ENCODE data around the gene IRAK3. TPM values are rescaled to one million over a fixed set of nuclear protein-coding genes. Genes with fewer than 3 reads are reported as not detected.
"Not testable (repeated sequence)": the region's sequence is repeated elsewhere in the genome, so short reads cannot be mapped to it uniquely, and the experiment has no call there.

IRAK3 gene
- total RNA-seq, 3 donors from 2014 or later = 2.7 to 11.1 (median 7.0) TPM

DNA sequence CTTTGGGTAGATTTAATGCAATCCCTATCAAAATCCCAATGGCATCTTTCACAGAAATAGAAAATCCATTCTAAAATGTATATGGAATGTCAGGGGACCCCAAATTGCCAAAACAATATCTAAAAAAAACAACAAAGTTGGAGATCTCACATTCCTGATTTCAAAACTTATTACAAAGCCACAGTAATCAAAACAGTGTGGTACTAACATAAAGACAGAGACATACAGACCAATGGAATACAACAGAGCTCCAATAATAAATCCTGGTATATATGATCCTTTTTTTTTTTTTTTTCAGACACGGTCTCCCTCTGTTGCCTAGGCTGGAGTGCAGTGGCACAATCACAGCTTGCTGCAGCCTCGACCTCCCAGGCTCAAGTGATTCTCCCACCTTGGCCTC, 23.9 kb upstream of the IRAK3 start:
- H3K4me1 ChIP-seq (ENCODE audit: low read depth) = peaks cover 18% of the 10 kb centered on the region
- H3K9me3 ChIP-seq = no peaks in the 10 kb centered on the region
- no peaks in the 10 kb centered on the region for H3K36me3 ChIP-seq (ENCODE audit: low read depth)
- ATAC-seq (no peak), DNase-seq (no peak)
- no peak overlapping the region for H3K4me3 ChIP-seq
- TF ChIP-seq, protein P1, sequence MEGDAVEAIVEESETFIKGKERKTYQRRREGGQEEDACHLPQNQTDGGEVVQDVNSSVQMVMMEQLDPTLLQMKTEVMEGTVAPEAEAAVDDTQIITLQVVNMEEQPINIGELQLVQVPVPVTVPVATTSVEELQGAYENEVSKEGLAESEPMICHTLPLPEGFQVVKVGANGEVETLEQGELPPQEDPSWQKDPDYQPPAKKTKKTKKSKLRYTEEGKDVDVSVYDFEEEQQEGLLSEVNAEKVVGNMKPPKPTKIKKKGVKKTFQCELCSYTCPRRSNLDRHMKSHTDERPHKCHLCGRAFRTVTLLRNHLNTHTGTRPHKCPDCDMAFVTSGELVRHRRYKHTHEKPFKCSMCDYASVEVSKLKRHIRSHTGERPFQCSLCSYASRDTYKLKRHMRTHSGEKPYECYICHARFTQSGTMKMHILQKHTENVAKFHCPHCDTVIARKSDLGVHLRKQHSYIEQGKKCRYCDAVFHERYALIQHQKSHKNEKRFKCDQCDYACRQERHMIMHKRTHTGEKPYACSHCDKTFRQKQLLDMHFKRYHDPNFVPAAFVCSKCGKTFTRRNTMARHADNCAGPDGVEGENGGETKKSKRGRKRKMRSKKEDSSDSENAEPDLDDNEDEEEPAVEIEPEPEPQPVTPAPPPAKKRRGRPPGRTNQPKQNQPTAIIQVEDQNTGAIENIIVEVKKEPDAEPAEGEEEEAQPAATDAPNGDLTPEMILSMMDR (IDR thresholded peaks at IDR 0.05) = no peak
- intact Hi-C loops (cut with DNase I, micrococcal nuclease) = no loop called here

DNA sequence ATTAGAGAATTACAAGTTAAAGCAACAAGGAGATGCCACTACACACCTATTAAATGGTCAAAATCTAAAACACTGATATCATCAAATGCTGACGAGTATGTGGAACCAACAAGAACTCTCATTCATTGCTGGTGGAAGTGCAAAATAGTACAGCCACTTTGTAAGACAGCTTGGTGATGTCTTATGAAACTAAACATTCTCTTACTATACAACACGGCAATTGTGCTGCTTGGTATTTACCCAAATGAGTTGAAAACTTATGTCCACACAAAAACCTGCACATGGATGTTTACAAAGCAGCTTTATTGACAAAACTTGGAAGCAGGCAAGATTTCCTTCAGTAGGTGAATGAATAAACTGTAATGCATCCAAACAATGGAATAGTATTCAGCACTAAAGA, 22.5 kb upstream of the IRAK3 start:
- Histone ChIP-seq H3K36me3 (ENCODE audit: low read depth) (no peaks in the 10 kb centered on the region), H3K9me3 (no peaks in the 10 kb centered on the region), H3K4me3 (no peak overlapping the region), H3K4me1 (ENCODE audit: low read depth) (peaks cover 18% of the 10 kb centered on the region)
- no peak for ATAC-seq
- intact Hi-C loops (cut with DNase I, micrococcal nuclease) = no loop called here
- DNase-seq = no peak
- TF ChIP-seq, protein P1 (IDR thresholded peaks at IDR 0.05) = no peak

DNA sequence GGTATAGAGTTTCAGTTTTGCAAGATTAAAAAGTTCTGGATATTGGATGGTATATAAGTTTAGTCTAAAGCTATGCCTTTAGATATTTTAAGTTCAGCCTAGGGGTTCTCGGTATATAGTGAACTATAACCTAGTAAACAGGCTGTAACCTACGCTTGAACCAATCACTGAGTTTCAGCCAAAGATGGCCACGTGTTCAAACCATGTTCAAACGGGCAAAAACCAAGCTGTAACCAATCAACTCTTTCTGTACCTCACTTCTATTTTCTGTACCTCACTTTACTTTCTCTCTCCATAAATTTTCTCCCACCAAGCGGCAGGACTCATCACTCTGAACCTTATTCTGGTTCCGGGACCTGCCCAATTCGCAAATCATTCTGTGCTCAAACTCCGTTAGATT, 20.6 kb upstream of the IRAK3 start:
- Histone ChIP-seq H3K4me1 (ENCODE audit: low read depth) (peaks cover 18% of the 10 kb centered on the region), H3K4me3 (no peak overlapping the region), H3K36me3 (ENCODE audit: low read depth) (no peaks in the 10 kb centered on the region), H3K9me3 (no peaks in the 10 kb centered on the region)
- intact Hi-C loops (cut with DNase I, micrococcal nuclease) = no loop called here
- DNase-seq (no peak), ATAC-seq (no peak)
- TF ChIP-seq, protein P1 (IDR thresholded peaks at IDR 0.05) = no peak

DNA sequence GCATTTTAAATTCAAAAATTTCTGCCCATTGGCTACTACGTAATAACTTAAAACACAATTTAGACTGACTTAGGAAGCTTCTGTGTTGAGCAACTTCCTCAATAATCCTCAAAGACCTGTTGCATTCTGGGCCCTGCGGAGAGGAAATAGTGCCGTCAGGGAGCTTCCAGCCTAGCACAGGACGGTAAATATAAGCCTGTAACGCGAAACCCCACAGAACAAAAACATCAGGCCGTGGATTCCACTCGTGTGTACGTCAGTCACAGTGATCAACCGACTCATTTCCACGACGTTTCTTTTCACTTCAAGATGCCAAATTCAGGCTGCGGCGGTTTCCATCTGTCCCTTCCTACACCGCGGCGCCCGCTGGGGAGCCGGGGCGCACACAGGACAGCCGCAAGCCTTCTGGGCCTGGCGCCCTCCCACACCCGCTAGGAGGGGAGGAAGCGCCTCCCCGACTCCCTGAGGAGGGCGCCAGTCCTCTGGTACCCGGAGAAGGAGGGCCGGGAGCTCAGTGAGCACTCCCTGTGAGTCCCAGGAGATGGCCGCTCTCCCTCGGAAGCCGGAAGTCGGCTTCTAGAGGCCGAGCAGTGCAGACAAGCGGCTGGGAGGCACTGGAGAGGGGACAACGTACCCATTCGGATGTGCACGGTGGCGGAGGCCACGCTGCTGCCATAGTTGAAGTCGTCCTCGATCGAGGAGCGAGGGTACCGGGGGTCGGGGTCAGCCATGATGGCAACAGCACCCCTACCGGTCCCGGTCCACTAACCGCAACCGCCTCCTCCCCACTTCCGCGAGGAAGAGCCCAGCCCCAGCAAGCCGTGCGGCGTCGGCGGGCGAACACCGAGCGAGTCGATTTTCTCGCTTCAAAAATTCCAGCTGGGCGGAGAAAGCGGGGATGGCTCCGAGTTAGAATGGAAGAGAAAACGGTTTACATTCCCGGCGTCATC, 19.5 kb upstream of the IRAK3 start, which contains the start of gene TMBIM4:
Gene TMBIM4 (minus strand): TSS at position 776 of the 950 bp plus-strand sequence. CDS start 45 bp downstream, at position 731.
- ATAC-seq (peak; percentile 96), DNase-seq (peak; percentile 91 to 93 (median 92))
- TF ChIP-seq, protein P1 (IDR thresholded peaks at IDR 0.05) = peak; percentile 33
- intact Hi-C loops (cut with DNase I, micrococcal nuclease) = no loop called here
- Histone ChIP-seq H3K4me1 (ENCODE audit: low read depth) (peaks cover 18% of the 10 kb centered on the region), H3K36me3 (ENCODE audit: low read depth) (no peaks in the 10 kb centered on the region), H3K4me3 (peak within 1 kb of the TSS; percentile 89), H3K9me3 (no peaks in the 10 kb centered on the region)

DNA sequence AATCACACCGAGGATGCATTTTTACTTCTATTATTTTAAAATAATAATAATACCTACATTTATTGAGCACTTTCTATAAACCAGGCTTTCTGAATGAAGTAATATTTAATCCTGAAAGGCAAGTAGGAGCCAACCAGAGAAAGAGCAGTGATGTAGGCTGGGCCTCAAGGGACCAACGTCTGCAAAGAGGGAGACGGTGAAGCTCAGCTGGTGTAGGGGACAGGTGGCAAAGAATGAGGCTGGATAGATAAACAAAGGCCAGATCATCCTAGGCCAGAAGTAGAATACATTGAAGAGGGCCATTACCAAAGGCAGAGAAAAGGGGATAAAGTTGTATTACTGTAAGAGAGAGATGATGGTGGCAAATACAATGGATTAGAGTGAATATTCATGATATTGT, 18.4 kb upstream of the IRAK3 start:
- TF ChIP-seq, protein P1 (IDR thresholded peaks at IDR 0.05) = no peak
- DNase-seq (no peak), ATAC-seq (no peak)
- intact Hi-C loops (cut with DNase I, micrococcal nuclease) = no loop called here
- H3K4me3 ChIP-seq = no peak overlapping the region
- peaks cover 18% of the 10 kb centered on the region for H3K4me1 ChIP-seq (ENCODE audit: low read depth)
- no peaks in the 10 kb centered on the region for H3K9me3 ChIP-seq
- no peaks in the 10 kb centered on the region for H3K36me3 ChIP-seq (ENCODE audit: low read depth)

DNA sequence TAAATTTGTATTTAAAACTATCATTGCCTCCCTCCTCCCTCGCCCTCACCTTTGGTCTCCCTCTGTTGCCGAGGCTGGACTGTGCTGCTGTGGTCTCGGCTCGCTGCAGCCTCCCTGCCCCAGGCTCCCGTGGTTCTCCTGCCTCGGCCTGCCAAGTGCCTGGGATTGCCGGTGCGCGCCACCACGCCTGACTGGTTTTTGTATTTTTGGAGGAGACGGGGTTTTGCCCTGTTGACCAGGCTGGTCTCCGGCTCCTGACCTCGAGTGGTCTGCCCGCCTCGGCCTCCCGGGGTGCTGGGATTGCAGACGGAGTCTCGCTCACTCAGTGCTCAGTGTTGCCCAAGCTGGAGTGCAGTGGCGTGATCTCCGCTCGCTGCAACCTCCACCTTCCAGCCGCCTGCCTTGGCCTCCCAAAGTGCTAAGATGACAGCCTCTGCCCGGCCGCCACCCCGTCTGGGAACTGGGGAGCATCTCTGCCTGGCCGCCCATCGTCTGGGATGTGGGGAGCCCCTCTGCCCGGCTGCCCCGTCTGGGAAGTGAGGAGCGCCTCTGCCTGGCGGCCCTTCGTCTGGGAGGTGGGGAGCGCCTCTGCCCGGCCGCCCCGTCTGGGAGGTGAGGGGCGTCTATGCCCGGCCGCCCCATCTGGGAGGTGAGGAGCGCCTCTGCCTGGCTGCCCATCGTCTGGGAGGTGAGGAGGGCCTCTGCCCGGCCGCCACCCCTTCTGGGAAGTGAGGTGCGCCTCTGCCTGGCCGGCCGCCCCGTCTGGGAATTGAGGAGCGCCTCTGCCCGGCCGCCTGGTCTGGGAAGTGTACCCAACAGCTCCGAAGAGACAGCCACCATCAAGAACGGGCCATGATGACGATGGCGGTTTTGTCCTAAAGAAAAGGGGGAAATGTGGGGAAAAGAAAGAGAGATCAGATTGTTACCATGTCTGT, 14.4 kb upstream of the IRAK3 start:
- DNase-seq; intact Hi-C loops (cut with DNase I, micrococcal nuclease); H3K9me3 ChIP-seq; ATAC-seq; H3K4me1 ChIP-seq (ENCODE audit: low read depth); H3K36me3 ChIP-seq (ENCODE audit: low read depth); H3K4me3 ChIP-seq: not testable (repeated sequence)

Measured in mucosa of descending colon (tissue), 3 donors.